Smooth muscle cell of trachea (primary cell): ENCODE data around the gene DDX18. TPM values are rescaled to one million over a fixed set of nuclear protein-coding genes. Genes with fewer than 3 reads are reported as not detected.

Experiments
- total RNA-seq: library from RNA; depleted of rRNA; stranded (reverse); fragments of >200 nt; gene quantifications from 2 replicates; pipeline ENCODE4 v1.2.1, GENCODE V29; 2014

Gene DDX18
- total RNA-seq = 38.0 and 53.4 TPM in 2 replicates

DNA sequence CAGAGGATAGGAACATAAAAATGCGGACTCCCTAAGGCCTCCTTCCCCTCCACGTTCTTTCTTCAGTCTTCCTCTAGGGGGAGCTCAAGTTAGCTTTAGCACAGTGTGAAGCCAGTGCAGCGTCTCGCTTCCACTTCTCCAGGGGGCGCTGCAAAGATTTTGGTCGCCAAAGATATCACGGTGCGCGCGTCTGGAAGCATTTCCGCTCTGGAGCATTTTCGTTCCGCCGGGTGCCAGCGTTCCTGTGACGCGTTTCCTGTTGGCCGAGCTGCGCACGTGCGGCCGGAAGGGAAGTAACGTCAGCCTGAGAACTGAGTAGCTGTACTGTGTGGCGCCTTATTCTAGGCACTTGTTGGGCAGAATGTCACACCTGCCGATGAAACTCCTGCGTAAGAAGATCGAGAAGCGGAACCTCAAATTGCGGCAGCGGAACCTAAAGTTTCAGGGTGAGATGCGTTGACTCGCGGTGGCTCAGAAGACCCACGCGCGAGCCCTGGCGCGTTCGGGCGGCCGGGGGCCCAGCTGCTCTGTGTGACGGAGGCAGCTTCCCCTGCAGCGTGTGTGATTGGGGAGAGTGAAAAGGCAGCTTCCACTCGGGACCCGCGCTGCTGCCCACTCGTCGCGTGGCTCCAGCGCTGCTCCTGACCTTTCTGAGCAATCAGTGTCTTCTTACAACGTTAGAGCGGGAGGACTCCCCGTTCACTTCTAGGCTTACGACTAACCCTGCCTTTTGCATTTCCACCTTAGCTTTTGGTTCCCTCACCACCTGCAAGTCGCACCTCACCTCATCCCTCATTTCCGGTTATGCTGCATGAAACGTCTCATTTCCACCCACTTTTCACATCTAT lies at the start of gene DDX18:
DDX18 (plus strand) TSS at position 275 of the 848 bp plus-strand sequence; CDS start at position 362, 87 bp downstream.

Other genes starting within 250 kb of the DDX18 start
- gene CCDC93, start 199.4 kb downstream of the DDX18 start, total RNA-seq = 27.1 and 31.4 TPM in 2 replicates